Measurements from ENCODE around the gene RNF208. TPM values are rescaled to one million over a fixed set of nuclear protein-coding genes. Genes with fewer than 3 reads are reported as not detected.

Gene RNF208
- total and polyA plus RNA-seq, 2 donors (not counting 1 experiment from before 2014, with no cell fraction given) = 1.1 to 1.4 TPM

DNA sequence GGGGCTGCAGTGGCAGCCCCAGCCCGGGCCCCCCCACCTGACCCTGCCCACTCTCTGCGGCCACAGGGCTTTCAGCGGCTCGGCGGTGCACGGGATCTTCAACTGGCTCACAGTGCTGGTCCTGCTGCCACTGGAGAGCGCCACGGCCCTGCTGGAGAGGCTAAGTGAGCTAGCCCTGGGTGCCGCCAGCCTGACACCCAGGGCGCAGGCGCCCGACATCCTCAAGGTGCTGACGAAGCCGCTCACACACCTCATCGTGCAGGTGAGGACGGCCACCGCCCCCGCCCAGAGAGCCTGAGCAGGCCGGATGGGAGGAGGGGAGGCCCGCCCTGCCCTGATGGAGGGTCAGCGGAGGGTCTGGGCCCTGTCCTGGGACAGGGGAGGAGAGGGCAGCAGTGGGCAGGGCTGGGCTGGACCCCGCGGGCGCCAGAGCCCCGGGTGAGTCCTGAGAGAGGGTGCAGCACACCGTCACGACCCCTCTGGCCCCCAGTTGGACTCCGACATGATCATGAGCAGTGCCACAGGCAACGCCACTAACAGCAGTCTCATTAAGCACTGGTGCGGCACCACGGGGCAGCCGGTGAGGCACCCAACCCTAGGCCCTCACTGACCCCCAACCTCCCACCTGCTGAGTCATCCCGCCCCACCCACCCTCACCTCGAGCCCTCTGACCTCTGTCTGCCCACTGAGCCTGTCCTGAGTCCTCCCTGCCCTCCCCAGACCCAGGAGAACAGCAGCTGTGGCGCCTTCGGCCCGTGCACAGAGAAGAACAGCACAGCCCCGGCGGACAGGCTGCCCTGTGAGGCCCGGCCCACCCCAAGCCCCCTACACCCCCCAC lies 11.3 kb upstream of the RNF208 start:
- intact Hi-C loops (cut with micrococcal nuclease) = no loop called here

DNA sequence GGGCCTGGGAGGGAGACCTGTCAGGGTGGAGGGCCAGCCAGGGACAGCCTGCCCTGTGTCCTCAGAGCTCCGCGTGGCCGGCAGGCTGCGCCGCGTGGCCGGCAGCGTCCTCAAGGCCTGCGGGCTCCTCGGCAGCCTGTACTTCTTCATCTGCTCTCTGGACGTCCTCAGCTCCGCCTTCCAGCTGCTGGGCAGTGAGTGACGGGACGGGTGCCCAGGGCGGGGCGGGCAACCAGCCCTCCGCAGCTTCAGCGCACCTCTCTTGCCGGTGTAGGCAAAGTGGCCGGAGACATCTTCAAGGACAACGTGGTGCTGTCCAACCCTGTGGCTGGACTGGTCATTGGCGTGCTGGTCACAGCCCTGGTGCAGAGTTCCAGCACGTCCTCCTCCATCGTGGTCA lies 10.5 kb upstream of the RNF208 start:
- Histone ChIP-seq H3K9ac (ENCODE audit: low read length) (no peak overlapping the region), H3K27me3 (replicated peaks in 1 of 4; ENCODE audit: control extremely low read depth in 1 of 4, control insufficient read depth in 3 of 4, insufficient read depth in 4 of 4, low read length in 3 of 4) (peaks cover 0 to 30% (median 2%) of the 10 kb centered on the region in 4 experiments), H3K36me3 (replicated peaks in 1 of 2; ENCODE audit: control extremely low read depth in 1 of 2, control insufficient read depth in 1 of 2, extremely low read depth in 1 of 2, insufficient read depth in 2 of 2, low read length in 1 of 2) (no peaks in the 10 kb centered on the region), H3K27ac (ENCODE audit: low read length in 2 of 2) (no peak overlapping the region), H3K4me3 (ENCODE audit: control extremely low read depth in 1 of 5, extremely low read depth in 1 of 5, insufficient read depth in 1 of 5, low read depth in 2 of 5, low read length in 4 of 5) (no peak overlapping the region), H3K9me3 (ENCODE audit: control extremely low read depth in 1 of 3, control insufficient read depth in 2 of 3, insufficient read depth in 1 of 3, low read length in 2 of 3) (peaks cover 0 to 3% (median 0%) of the 10 kb centered on the region in 3 donors), H4K20me1 (ENCODE audit: control insufficient read depth, insufficient read depth, low read length, poor library complexity, severe bottlenecking) (peaks cover under 1% of the 10 kb centered on the region), H3K79me2 (ENCODE audit: control insufficient read depth, insufficient read depth, low read length) (peaks cover 9% of the 10 kb centered on the region), H3K4me2 (replicated peaks; ENCODE audit: low read depth, low read length, poor library complexity, severe bottlenecking) (no peak overlapping the region), H2AFZ (ENCODE audit: insufficient read depth, low read depth, low read length, poor library complexity, severe bottlenecking) (no peak overlapping the region), H3K4me1 (ENCODE audit: control insufficient read depth in 2 of 2, insufficient read depth in 2 of 2, low read length in 2 of 2) (peaks cover 31 to 37% of the 10 kb centered on the region in 2 donors)
- no peak for TF ChIP-seq EZH2 (IDR thresholded peaks at IDR 0.05; ENCODE audit: borderline replicate concordance, insufficient read depth, low read depth, low read length, poor library complexity, severe bottlenecking)
- TF ChIP-seq, protein P1, sequence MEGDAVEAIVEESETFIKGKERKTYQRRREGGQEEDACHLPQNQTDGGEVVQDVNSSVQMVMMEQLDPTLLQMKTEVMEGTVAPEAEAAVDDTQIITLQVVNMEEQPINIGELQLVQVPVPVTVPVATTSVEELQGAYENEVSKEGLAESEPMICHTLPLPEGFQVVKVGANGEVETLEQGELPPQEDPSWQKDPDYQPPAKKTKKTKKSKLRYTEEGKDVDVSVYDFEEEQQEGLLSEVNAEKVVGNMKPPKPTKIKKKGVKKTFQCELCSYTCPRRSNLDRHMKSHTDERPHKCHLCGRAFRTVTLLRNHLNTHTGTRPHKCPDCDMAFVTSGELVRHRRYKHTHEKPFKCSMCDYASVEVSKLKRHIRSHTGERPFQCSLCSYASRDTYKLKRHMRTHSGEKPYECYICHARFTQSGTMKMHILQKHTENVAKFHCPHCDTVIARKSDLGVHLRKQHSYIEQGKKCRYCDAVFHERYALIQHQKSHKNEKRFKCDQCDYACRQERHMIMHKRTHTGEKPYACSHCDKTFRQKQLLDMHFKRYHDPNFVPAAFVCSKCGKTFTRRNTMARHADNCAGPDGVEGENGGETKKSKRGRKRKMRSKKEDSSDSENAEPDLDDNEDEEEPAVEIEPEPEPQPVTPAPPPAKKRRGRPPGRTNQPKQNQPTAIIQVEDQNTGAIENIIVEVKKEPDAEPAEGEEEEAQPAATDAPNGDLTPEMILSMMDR (IDR thresholded peaks at IDR 0.05) = no peak
- ChIA-PET POLR2A (no interaction called here), CTCF (no interaction called here)
- Mint-ChIP-seq H3K27me3 (peaks cover 3% of the 10 kb centered on the region), H3K9me3 (ENCODE audit: insufficient read depth) (no peaks in the 10 kb centered on the region), H3K27ac (no peak overlapping the region), H3K4me1 (peaks cover 26% of the 10 kb centered on the region), H3K4me3 (no peak overlapping the region)
- DNase-seq = no peak
- no peak for ATAC-seq (ENCODE audit: low read depth)
- intact Hi-C loops (cut with micrococcal nuclease) = no loop called here
- 95% methylated on average over 24 of the region's 24 CpGs for WGBS (ENCODE audit: insufficient coverage)

More for the DNA sequence above, 11.3 kb upstream of the RNF208 start:
- TF ChIP-seq, protein P1 (IDR thresholded peaks at IDR 0.05) = no peak
- no peak for TF ChIP-seq EZH2 (IDR thresholded peaks at IDR 0.05; ENCODE audit: borderline replicate concordance, insufficient read depth, low read depth, low read length, poor library complexity, severe bottlenecking)
- peaks cover 28% of the 10 kb centered on the region for H3K4me1 Mint-ChIP-seq
- ATAC-seq (ENCODE audit: low read depth) (no peak), DNase-seq (no peak)
- WGBS (ENCODE audit: insufficient coverage) = 83% methylated on average over 35 of the region's 40 CpGs
- Histone ChIP-seq H3K9ac (ENCODE audit: low read length) (no peak overlapping the region), H3K79me2 (ENCODE audit: control insufficient read depth, insufficient read depth, low read length) (peaks cover 17% of the 10 kb centered on the region), H4K20me1 (ENCODE audit: control insufficient read depth, insufficient read depth, low read length, poor library complexity, severe bottlenecking) (peaks cover 9% of the 10 kb centered on the region), H3K36me3 (replicated peaks in 1 of 2; ENCODE audit: control extremely low read depth in 1 of 2, control insufficient read depth in 1 of 2, extremely low read depth in 1 of 2, insufficient read depth in 2 of 2, low read length in 1 of 2) (no peaks in the 10 kb centered on the region), H3K4me2 (replicated peaks; ENCODE audit: low read depth, low read length, poor library complexity, severe bottlenecking) (no peak overlapping the region), H3K27me3 (replicated peaks in 1 of 4; ENCODE audit: control extremely low read depth in 1 of 4, control insufficient read depth in 3 of 4, insufficient read depth in 4 of 4, low read length in 3 of 4) (peaks cover 0 to 26% (median 2%) of the 10 kb centered on the region in 4 experiments), H3K4me3 (ENCODE audit: control extremely low read depth in 1 of 5, extremely low read depth in 1 of 5, insufficient read depth in 1 of 5, low read depth in 2 of 5, low read length in 4 of 5) (no peak overlapping the region), H3K9me3 (ENCODE audit: control extremely low read depth in 1 of 3, control insufficient read depth in 2 of 3, insufficient read depth in 1 of 3, low read length in 2 of 3) (peaks cover 0 to 3% (median 0%) of the 10 kb centered on the region in 3 donors), H3K4me1 (ENCODE audit: control insufficient read depth in 2 of 2, insufficient read depth in 2 of 2, low read length in 2 of 2) (peaks cover 30 to 44% of the 10 kb centered on the region in 2 donors), H3K27ac (ENCODE audit: low read length in 2 of 2) (no peak overlapping the region), H2AFZ (ENCODE audit: insufficient read depth, low read depth, low read length, poor library complexity, severe bottlenecking) (no peak overlapping the region)
- H3K27ac Mint-ChIP-seq = no peak overlapping the region
- CTCF ChIA-PET = no interaction called here
- H3K4me3 Mint-ChIP-seq = no peak overlapping the region
- POLR2A ChIA-PET = interaction anchor here (0.6 kb wide), 1 partner anchor 501 kb away, joined by 5 read pairs; no protein-coding TSS in a partner anchor
- H3K9me3 Mint-ChIP-seq (ENCODE audit: insufficient read depth) = no peaks in the 10 kb centered on the region
- H3K27me3 Mint-ChIP-seq = no peaks in the 10 kb centered on the region

Data from B cell (primary cell).